ENCODE results near the gene COL17A1. TPM values are rescaled to one million over a fixed set of nuclear protein-coding genes. Genes with fewer than 3 reads are reported as not detected.

COL17A1 gene
- total RNA-seq, 1 experiment from 2014 or later, result 3.5 TPM

DNA sequence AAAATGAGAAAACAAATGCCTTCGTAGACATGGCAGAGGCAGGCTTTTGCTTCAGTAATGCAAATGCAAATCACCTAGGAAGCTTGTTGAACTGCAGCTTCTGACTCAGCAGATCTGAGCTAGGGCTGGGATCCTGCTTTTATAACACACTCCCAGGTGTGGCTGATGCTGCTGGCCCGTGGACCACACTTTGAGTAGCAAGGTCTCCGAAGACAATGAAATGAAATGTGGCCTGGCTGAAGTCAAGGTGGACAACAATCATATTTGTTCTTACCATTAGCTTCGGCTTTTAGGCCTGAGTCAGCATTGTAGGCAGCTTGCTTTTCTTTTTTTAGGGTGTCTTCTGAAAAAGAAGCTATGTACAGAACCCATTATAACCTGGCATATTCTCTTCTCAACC is 26.3 kb downstream of the COL17A1 start:
- no TSS peak for BruUV-seq (replicated peaks)
- ChIA-PET CTCF (interaction anchor here (1.4 to 2.9 kb wide), 2 partner anchors 62 to 215 kb away, joined by 4 to 11 read pairs; partner anchors contain the start of gene SFR1), POLR2A (interaction anchor here (1.1 to 1.3 kb wide), 2 partner anchors 10 to 62 kb away, joined by 3 to 4 read pairs; partner anchors contain the start of gene SFR1), RAD21 (ENCODE audit: low non-redundant PET in 1 of 2, low total read pairs in 2 of 2, uncharacterized antibody in 2 of 2, unreplicated experiment in 2 of 2) (no interaction called here)
- Histone ChIP-seq H3K4me2 (ENCODE audit: low read length) (no peak overlapping the region), H3K4me1 (ENCODE audit: control insufficient read depth in 1 of 2, insufficient read depth in 2 of 2, low read length in 2 of 2) (peaks cover 0 to 10% of the 10 kb centered on the region in 2 experiments; a peak in 1 of 4 replicates), H3K27ac (ENCODE audit: low read depth, low read length) (no peak overlapping the region), H3K4me3 (replicated peaks in 1 of 2; ENCODE audit: low read depth in 1 of 2, low read length in 2 of 2) (no peak overlapping the region), H3K9me3 (ENCODE audit: control insufficient read depth in 1 of 2, insufficient read depth in 1 of 2, low read depth in 1 of 2, low read length in 2 of 2) (no peaks in the 10 kb centered on the region), H3K79me2 (ENCODE audit: insufficient read depth, low read length) (no peaks in the 10 kb centered on the region), H3K36me3 (ENCODE audit: control insufficient read depth in 1 of 2, insufficient read depth in 2 of 2, low read length in 2 of 2) (no peaks in the 10 kb centered on the region), H4K20me1 (ENCODE audit: insufficient read depth) (no peaks in the 10 kb centered on the region), H3K9me2 (ENCODE audit: insufficient read depth) (no peaks in the 10 kb centered on the region), H3K27me3 (ENCODE audit: insufficient read depth, low read length) (no peaks in the 10 kb centered on the region), H3K9ac (ENCODE audit: low read length) (no peak overlapping the region), H2AFZ (ENCODE audit: low read depth, low read length, poor library complexity, severe bottlenecking) (no peak overlapping the region)
- intact Hi-C loops (cut with micrococcal nuclease), result no loop called here
- DNase-seq (ENCODE audit: low read depth, low spot score), result no peak
- TF ChIP-seq, protein P1, sequence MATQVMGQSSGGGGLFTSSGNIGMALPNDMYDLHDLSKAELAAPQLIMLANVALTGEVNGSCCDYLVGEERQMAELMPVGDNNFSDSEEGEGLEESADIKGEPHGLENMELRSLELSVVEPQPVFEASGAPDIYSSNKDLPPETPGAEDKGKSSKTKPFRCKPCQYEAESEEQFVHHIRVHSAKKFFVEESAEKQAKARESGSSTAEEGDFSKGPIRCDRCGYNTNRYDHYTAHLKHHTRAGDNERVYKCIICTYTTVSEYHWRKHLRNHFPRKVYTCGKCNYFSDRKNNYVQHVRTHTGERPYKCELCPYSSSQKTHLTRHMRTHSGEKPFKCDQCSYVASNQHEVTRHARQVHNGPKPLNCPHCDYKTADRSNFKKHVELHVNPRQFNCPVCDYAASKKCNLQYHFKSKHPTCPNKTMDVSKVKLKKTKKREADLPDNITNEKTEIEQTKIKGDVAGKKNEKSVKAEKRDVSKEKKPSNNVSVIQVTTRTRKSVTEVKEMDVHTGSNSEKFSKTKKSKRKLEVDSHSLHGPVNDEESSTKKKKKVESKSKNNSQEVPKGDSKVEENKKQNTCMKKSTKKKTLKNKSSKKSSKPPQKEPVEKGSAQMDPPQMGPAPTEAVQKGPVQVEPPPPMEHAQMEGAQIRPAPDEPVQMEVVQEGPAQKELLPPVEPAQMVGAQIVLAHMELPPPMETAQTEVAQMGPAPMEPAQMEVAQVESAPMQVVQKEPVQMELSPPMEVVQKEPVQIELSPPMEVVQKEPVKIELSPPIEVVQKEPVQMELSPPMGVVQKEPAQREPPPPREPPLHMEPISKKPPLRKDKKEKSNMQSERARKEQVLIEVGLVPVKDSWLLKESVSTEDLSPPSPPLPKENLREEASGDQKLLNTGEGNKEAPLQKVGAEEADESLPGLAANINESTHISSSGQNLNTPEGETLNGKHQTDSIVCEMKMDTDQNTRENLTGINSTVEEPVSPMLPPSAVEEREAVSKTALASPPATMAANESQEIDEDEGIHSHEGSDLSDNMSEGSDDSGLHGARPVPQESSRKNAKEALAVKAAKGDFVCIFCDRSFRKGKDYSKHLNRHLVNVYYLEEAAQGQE (IDR thresholded peaks at IDR 0.05; ENCODE audit: low read depth), result no peak
- no peak for TF ChIP-seq POLR2AphosphoS5 (IDR thresholded peaks at IDR 0.05; ENCODE audit: low read depth, low read length)
- TF ChIP-seq ZFX (IDR thresholded peaks at IDR 0.05), result no peak
- ATAC-seq, result no peak

DNA sequence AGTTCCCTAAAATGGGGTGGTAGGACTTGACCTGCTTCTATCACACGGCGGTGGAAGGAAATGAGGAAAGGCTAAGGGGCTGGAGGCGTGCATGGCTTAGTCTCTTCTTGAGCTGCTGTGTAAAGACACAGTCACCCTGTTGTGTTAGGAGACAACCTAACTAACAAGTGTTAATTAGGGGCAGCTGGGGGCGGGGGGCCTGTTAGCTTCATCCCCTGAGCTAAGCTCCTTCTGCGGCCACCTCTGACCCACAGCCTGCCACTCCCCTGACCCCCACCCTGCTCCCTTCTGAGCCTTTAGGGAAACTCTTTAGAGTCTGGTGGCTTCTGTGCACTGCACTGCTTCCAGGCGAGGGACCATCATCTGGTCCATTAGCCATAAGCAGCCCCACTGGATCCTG is 28.0 kb downstream of the COL17A1 start:
- intact Hi-C loops (cut with micrococcal nuclease), result no loop called here
- no TSS peak for BruUV-seq (replicated peaks)
- Histone ChIP-seq H3K9ac (ENCODE audit: low read length) (no peak overlapping the region), H3K4me2 (ENCODE audit: low read length) (no peak overlapping the region), H3K27ac (ENCODE audit: low read depth, low read length) (no peak overlapping the region), H4K20me1 (ENCODE audit: insufficient read depth) (no peaks in the 10 kb centered on the region), H3K36me3 (ENCODE audit: control insufficient read depth in 1 of 2, insufficient read depth in 2 of 2, low read length in 2 of 2) (no peaks in the 10 kb centered on the region), H3K9me2 (ENCODE audit: insufficient read depth) (no peaks in the 10 kb centered on the region), H3K4me3 (replicated peaks in 1 of 2; ENCODE audit: low read depth in 1 of 2, low read length in 2 of 2) (no peak overlapping the region), H3K27me3 (ENCODE audit: insufficient read depth, low read length) (no peaks in the 10 kb centered on the region), H2AFZ (ENCODE audit: low read depth, low read length, poor library complexity, severe bottlenecking) (no peak overlapping the region), H3K79me2 (ENCODE audit: insufficient read depth, low read length) (no peaks in the 10 kb centered on the region), H3K4me1 (ENCODE audit: control insufficient read depth in 1 of 2, insufficient read depth in 2 of 2, low read length in 2 of 2) (peaks cover 0 to 14% of the 10 kb centered on the region in 2 experiments; a peak in 1 of 4 replicates), H3K9me3 (ENCODE audit: control insufficient read depth in 1 of 2, insufficient read depth in 1 of 2, low read depth in 1 of 2, low read length in 2 of 2) (no peaks in the 10 kb centered on the region)
- ChIA-PET CTCF (interaction anchor here (1.5 to 2.9 kb wide), 3 partner anchors 64 to 217 kb away, joined by 4 to 11 read pairs (median 8); partner anchors contain the start of gene SFR1), RAD21 (ENCODE audit: low non-redundant PET in 1 of 2, low total read pairs in 2 of 2, uncharacterized antibody in 2 of 2, unreplicated experiment in 2 of 2) (no interaction called here), POLR2A (no interaction called here)
- ATAC-seq (no peak), DNase-seq (ENCODE audit: low read depth, low spot score) (no peak)
- no peak for TF ChIP-seq EZH2 (IDR thresholded peaks at IDR 0.05)
- TF ChIP-seq, protein P1 (IDR thresholded peaks at IDR 0.05; ENCODE audit: low read depth), result no peak
- TF ChIP-seq SP1 (IDR thresholded peaks at IDR 0.05; ENCODE audit: low read depth), result no peak
- TF ChIP-seq POLR2AphosphoS5 (IDR thresholded peaks at IDR 0.05; ENCODE audit: low read depth, low read length), result no peak
- no peak for TF ChIP-seq CEBPB (IDR thresholded peaks at IDR 0.05; ENCODE audit: low read depth)
- TF ChIP-seq, protein P2, sequence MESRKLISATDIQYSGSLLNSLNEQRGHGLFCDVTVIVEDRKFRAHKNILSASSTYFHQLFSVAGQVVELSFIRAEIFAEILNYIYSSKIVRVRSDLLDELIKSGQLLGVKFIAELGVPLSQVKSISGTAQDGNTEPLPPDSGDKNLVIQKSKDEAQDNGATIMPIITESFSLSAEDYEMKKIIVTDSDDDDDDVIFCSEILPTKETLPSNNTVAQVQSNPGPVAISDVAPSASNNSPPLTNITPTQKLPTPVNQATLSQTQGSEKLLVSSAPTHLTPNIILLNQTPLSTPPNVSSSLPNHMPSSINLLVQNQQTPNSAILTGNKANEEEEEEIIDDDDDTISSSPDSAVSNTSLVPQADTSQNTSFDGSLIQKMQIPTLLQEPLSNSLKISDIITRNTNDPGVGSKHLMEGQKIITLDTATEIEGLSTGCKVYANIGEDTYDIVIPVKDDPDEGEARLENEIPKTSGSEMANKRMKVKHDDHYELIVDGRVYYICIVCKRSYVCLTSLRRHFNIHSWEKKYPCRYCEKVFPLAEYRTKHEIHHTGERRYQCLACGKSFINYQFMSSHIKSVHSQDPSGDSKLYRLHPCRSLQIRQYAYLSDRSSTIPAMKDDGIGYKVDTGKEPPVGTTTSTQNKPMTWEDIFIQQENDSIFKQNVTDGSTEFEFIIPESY (IDR thresholded peaks at IDR 0.05; ENCODE audit: extremely low read depth, insufficient replicate concordance, low read length), result no peak
